ENCODE measurements around the gene IFFO2. TPM values are rescaled to one million over a fixed set of nuclear protein-coding genes. Genes with fewer than 3 reads are reported as not detected.
A peak's percentile ranks its signal among the peaks of the same experiment; 100 is the strongest.

The IFFO2 gene
- total RNA-seq, 1 experiment from 2014 or later: 15.7 TPM

DNA sequence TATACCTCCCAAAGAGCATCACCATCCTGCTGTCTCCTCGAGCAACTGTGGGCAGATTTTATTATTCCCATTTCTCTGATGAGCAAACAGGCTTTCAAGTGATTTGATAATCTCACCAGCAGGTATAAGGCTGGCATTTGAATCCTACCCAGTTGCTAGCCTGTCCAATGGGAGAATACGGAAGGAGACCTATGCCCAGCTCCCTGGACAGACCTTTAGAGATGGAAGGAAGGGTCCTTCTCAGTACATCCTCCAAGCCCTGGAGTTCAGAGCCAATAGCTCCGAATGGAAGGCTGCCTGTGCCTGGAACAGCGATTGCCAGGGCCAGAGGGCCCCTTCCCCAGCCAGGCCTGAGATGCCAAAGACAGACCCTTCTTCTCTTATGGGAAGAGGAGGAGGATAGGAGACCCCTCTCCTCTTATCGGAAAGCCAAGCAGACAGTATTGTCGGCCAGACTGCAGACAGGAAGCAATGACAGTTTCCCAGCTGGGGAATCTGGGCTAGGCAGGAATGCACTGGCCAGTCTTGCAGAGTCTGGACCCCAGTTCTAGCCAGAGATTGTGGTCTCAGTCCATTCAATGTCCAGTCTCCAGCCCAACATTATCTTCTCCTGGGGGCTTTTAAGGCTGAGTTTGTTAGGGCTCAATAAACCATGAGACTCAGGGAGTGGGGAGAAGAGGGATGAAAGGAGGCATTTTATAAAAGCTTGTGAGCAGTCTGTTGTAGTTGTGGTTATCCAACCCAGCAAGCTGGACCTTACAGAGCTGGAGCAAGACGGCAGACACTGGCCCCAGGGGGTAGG, 2.0 kb downstream of the IFFO2 start:
- peak; percentile 57 for DNase-seq (ENCODE audit: low spot score)
- in situ Hi-C loops (cut with HindIII; ENCODE audit: low sequenced_read_pairs): no loop called here

- in situ Hi-C loops (cut with HindIII; ENCODE audit: low sequenced_read_pairs): no loop called here
- DNase-seq (ENCODE audit: low spot score): peak; percentile 62
Observed at GRCh38 chr1:18953731-18954231, 2.7 kb downstream of the IFFO2 start.

GRCh38 chr1:18951818-18952391, 4.6 kb downstream of the IFFO2 start:
- no peak for DNase-seq (ENCODE audit: low spot score)
- in situ Hi-C loops (cut with HindIII; ENCODE audit: low sequenced_read_pairs): no loop called here

GRCh38 chr1:18951416-18951815, 5.1 kb downstream of the IFFO2 start:
- in situ Hi-C loops (cut with HindIII; ENCODE audit: low sequenced_read_pairs): no loop called here

DNA sequence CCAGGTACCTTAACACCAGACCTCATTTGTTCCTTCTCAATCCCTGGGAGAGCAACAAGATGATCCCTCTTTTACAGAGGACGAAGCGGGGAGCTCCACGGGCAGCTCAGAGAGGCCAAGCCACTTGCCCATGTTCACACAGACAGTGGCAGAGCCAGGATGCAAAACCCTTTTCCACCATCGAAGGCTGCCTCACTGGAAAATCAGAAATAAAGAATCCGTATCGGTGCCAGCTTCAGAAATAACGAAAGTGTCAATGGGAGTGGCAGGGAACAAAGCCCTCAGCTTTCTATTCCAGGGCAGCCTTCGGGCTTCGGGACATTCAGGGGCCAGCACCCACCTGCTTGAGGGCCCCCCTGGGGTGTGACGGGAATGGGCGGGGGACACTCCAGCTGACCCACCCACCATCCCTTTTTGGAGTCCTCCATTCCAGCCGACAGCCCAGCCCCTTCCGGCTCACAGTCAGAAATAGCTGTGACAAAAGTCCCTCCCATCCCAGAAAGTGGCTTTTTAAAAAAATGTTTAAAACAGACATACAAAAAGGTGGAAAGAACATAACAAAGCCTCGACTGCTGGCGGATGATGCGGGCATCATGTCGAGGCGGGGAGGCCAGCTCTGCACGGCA, 6.0 kb downstream of the IFFO2 start:
- in situ Hi-C loops (cut with HindIII; ENCODE audit: low sequenced_read_pairs): no loop called here

More at GRCh38 chr1:18951416-18951815, 5.1 kb downstream of the IFFO2 start:
- no peak for DNase-seq (ENCODE audit: low spot score)

DNA sequence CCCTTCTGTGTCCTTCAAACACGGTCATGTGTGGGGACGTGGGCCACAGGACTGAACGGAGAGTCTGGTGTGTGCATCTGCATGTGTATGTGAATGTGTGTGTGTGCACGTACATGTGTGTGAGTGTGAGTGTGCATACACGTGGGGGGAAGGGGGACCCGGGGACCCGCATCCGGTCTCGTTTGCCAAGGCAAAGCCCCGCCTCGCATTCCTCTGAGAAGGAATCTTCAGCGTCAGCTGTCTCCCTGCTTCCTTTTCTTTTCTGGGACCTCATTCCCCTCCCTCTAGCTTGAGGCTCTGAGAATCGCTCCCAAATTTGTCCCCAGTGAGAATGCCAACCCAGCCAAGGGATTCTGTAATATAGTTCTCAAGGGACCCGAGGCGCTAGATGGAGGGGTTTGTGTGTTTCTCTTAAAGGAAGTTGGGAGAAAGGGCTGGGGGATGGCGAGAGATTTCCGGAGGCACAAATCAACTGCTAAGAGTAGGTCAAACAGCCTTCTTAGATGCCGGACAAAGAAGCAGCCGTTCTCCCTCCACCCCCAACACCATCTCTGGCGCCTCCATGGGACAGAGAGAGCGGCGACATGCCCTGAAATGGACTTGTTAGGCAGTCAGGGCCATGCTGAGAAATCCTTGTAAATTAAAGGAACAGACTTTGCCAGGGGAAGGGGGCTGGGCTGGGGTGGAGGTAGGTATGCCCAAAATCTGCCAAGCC, 6.6 kb downstream of the IFFO2 start:
- in situ Hi-C loops (cut with HindIII; ENCODE audit: low sequenced_read_pairs): no loop called here
- DNase-seq (ENCODE audit: low spot score): peak; percentile 81

More for the DNA sequence above, 6.0 kb downstream of the IFFO2 start:
- DNase-seq (ENCODE audit: low spot score): peak; percentile 41

GRCh38 chr1:18948913-18949685, 7.4 kb downstream of the IFFO2 start:
- DNase-seq (ENCODE audit: low spot score): peak; percentile 81
- in situ Hi-C loops (cut with HindIII; ENCODE audit: low sequenced_read_pairs): no loop called here

GRCh38 chr1:18948048-18948912, 8.2 kb downstream of the IFFO2 start:
- DNase-seq (ENCODE audit: low spot score): peak; percentile 41
- in situ Hi-C loops (cut with HindIII; ENCODE audit: low sequenced_read_pairs): no loop called here

DNA sequence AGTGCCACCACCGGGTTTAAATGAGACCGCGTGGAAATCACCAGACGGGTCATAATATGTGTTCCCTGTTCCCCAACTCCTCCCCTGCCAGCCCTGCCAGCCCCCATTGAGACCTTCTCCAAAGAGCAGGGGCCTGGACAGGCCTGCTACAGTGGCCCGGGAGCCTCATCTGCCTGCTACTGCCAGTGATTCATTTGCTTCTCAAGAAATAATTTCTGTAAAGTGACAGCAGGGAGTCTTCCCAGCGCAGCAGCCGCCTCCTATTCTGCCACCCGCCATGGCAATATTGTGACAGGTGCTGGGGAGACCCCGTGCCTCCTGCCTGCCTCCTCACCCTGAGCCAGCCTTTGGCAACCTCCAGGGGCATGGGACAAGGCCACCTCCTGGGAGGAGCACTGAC, 8.9 kb downstream of the IFFO2 start:
- peak; percentile 32 for DNase-seq (ENCODE audit: low spot score)
- in situ Hi-C loops (cut with HindIII; ENCODE audit: low sequenced_read_pairs): no loop called here

- in situ Hi-C loops (cut with HindIII; ENCODE audit: low sequenced_read_pairs): no loop called here
- DNase-seq (ENCODE audit: low spot score): peak; percentile 41
Observed at GRCh38 chr1:18946550-18947381, 9.7 kb downstream of the IFFO2 start.

DNA sequence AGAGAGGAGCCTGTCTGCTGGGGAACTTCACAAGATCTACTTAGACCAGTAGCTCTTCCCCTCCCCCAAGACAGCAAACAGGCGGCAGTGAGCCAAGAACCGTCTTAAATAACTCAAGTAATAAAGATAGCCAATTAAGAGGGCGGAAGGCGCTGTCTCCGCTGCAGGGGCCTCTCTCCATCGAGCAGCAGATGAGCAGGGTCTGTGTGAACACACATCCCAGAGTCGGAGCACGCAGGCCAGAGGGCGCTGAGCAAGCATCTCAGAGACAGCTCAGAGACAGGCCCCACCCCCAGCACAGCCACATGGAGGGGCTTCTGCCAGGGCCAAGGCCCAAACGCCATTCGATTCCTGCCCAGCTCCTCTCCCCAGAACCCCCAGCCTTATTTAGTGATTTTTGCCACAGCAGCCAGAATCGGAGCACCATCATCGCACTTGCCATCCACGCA, 11.1 kb downstream of the IFFO2 start:
- peak; percentile 43 for DNase-seq (ENCODE audit: low spot score)
- in situ Hi-C loops (cut with HindIII; ENCODE audit: low sequenced_read_pairs): no loop called here

DNA sequence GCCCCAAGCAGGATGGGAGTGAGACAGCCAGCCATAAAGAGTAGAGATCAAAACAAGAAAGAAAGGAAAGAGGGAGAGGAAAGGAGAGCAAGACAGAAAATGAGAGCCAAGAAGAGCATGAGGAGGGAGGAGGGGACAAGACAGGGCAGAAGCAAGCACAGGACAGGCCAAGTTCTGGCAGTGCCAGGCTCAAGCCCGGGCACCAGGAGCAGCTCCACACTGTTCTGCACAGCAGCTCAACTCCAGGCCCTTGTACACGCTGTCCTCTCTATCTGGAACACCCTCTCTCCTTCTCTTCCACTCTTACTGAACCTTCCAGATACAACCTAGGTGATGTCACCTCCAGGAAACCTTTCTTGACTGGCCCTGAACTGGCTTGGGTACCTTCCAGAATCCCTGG, 11.7 kb downstream of the IFFO2 start:
- DNase-seq (ENCODE audit: low spot score): peak; percentile 69
- in situ Hi-C loops (cut with HindIII; ENCODE audit: low sequenced_read_pairs): no loop called here

DNA sequence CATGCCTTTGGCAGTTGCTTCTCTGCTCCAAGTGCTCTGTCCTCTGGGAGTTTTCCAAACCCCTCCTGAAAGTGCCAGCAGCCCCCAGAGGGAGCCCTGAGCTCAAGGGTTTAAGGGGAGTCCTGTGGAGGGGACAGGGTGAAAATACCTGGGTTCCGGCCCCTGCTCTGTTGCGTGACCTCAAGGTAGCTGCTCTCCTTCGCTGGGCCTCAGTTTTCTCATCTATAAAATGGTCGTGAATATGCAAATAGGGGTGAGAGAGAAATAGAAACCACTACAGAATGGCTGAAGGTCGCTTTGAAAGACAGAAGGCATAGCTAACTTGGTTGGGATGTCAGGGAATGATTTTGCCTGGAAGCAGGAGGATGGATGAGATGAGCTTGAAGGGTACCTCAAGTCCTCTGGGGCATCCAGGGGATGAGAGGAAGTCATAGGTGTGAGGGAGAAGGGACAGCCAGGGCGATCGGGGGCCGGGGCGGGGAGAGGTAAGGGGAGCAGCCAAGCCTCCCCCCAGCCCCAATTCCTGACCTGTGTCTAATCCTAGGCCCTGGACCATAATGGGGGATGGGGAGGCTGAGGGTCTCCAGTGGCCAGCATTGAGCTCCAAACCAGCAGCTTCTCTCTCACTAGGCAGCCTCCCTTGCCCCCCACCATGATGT, 12.4 kb downstream of the IFFO2 start:
- no peak for DNase-seq (ENCODE audit: low spot score)
- in situ Hi-C loops (cut with HindIII; ENCODE audit: low sequenced_read_pairs): no loop called here

DNA sequence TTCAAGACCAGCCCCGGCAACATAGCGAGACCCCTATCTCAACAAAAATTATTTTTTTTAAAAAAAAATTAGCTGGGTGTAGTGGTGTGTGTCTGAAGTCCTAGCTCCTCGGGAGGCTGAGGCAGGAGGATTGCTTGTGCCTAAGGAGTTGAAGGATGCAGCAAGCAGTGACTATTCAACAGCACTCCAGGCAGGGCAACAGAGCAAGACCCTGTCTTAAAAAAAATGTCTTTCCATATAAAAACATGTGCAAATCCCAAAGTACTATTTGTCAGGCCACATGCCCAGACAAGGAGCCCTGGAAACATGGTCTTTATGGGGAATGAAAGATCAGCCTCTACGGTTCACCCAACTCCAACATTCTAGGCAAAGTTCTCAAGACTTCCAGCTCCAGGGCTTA, 13.3 kb downstream of the IFFO2 start:
- in situ Hi-C loops (cut with HindIII; ENCODE audit: low sequenced_read_pairs): no loop called here
- DNase-seq (ENCODE audit: low spot score): no peak

DNA sequence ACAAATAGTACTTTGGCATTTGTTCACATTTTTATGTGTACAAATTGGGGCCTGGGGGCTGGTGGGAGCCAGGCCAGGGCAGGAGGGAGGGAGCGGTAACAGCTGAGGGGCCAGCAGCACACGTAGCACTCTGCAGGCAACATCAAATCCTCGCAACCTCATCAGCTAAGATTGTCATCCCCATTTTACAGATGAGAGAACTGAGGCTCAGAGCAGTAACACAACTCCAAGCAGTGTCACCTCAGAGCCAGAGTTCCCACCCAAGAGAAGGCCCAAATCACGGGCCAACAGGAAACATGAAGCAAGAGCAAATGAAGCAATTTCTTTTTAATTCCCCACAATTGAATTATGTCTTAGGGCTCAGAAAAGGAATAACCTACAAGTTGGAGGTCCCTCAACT, 14.1 kb downstream of the IFFO2 start:
- in situ Hi-C loops (cut with HindIII; ENCODE audit: low sequenced_read_pairs): no loop called here

GRCh38 chr1:18941221-18942141, 15.0 kb downstream of the IFFO2 start:
- in situ Hi-C loops (cut with HindIII; ENCODE audit: low sequenced_read_pairs): no loop called here
- DNase-seq (ENCODE audit: low spot score): peak; percentile 66

More for the DNA sequence above, 14.1 kb downstream of the IFFO2 start:
- DNase-seq (ENCODE audit: low spot score): no peak

Measured in G401 (cell line).